Hepatocyte (in vitro differentiated cells): ENCODE results near the gene DAAM2. TPM values are rescaled to one million over a fixed set of nuclear protein-coding genes. Genes with fewer than 3 reads are reported as not detected.

ENCODE experiments used
- DNase-seq: peaks from one replicate; pipeline ENCODE4 v3.0.0-alpha.2; 2016; ENCODE audit warnings: low spot score
- H2AFZ ChIP-seq: fragments of 200-600 bp; sonication (generic); 2 replicates; pipeline ENCODE4 v1.6.0; 2016; ENCODE audit warnings: antibody characterized with exemption, mild to moderate bottlenecking
- H3K27ac ChIP-seq: fragments of 200-600 bp; sonication (generic); 2 replicates; pipeline ENCODE4 v1.5.1; 2016; ENCODE audit warnings: mild to moderate bottlenecking
- H3K27me3 ChIP-seq: fragments of 200-600 bp; sonication (generic); 2 replicates; pipeline ENCODE4 v1.6.1; 2016
- H3K36me3 ChIP-seq: fragments of 200-600 bp; sonication (generic); replicated peaks from 2 replicates; pipeline ENCODE4 v1.5.1; 2016; ENCODE audit warnings: low read depth; ENCODE audit not compliant: insufficient read depth
- H3K4me1 ChIP-seq: fragments of 200-600 bp; sonication (generic); 2 replicates; pipeline ENCODE4 v1.5.1; 2016; ENCODE audit warnings: mild to moderate bottlenecking, moderate library complexity; ENCODE audit not compliant: insufficient read depth
- H3K4me2 ChIP-seq: fragments of 200-600 bp; sonication (generic); 2 replicates; pipeline ENCODE4 v1.6.0; 2016
- H3K4me3 ChIP-seq: fragments of 200-600 bp; sonication (generic); 2 replicates; pipeline ENCODE4 v1.5.1; 2016; ENCODE audit warnings: mild to moderate bottlenecking
- H3K79me2 ChIP-seq: fragments of 200-600 bp; sonication (generic); 2 replicates; pipeline ENCODE4 v1.6.0; 2017; ENCODE audit warnings: mild to moderate bottlenecking
- H3K9me2 ChIP-seq: fragments of 200-600 bp; sonication (generic); replicated peaks from 2 replicates; pipeline ENCODE4 v1.6.0; 2017; ENCODE audit warnings: mild to moderate bottlenecking; ENCODE audit not compliant: insufficient read depth
- H3K9me3 ChIP-seq: fragments of 200-600 bp; sonication (generic); 2 replicates; pipeline ENCODE4 v1.5.1; 2016; ENCODE audit warnings: low read depth, mild to moderate bottlenecking
- H4K20me1 ChIP-seq: fragments of 200-600 bp; sonication (generic); 2 replicates; pipeline ENCODE4 v1.6.0; 2016; ENCODE audit warnings: mild to moderate bottlenecking; ENCODE audit not compliant: insufficient read depth, poor library complexity, severe bottlenecking
- CTCF ChIP-seq: fragments of 200-600 bp; sonication (generic); IDR thresholded peaks from 2 replicates; pipeline ENCODE4 v1.5.1; 2016; ENCODE audit warnings: antibody characterized with exemption, mild to moderate bottlenecking; ENCODE audit not compliant: poor library complexity
- EZH2 ChIP-seq: fragments of 200-600 bp; sonication (generic); IDR thresholded peaks from 2 replicates; pipeline ENCODE4 v1.6.1; 2016; ENCODE audit warnings: antibody characterized with exemption, mild to moderate bottlenecking, borderline replicate concordance
- EZH2phosphoT487 ChIP-seq: fragments of 200-600 bp; sonication (generic); IDR thresholded peaks from one replicate; pipeline ENCODE4 v1.6.1; 2018; ENCODE audit warnings: antibody characterized with exemption, mild to moderate bottlenecking, low read depth, moderate library complexity; ENCODE audit not compliant: unreplicated experiment, severe bottlenecking
- WGBS: methylation state at CpG from one replicate; pipeline ENCODE4 v1.1.6; 2016; ENCODE audit warnings: low lambda C conversion rate; ENCODE audit errors: missing lambda C conversion rate; 5-methylcytosine and 5-hydroxymethylcytosine counted together
- polyA plus RNA-seq: library from polyadenylated mRNA; unstranded; fragments of >200 nt; fragmentation: Nextera tagmentation; extraction: Ambion mirVana; gene quantifications from 2 replicates; pipeline ENCODE4 v1.2.1, GENCODE V29; 2016
- total RNA-seq: library from RNA; depleted of rRNA; stranded (reverse); fragments of >200 nt; gene quantifications from 2 replicates; pipeline ENCODE4 v1.2.3, GENCODE V29; 2014

Gene DAAM2
- total and polyA plus RNA-seq, 2 experiments from 2014 or later = 11.7 to 15.1 TPM

- Histone ChIP-seq H2AFZ (no peak overlapping the region), H3K27ac (no peak overlapping the region), H3K9me2 (no peaks in the 10 kb centered on the region), H3K4me2 (no peak overlapping the region), H3K4me1 (peaks cover 12% of the 10 kb centered on the region), H3K36me3 (no peaks in the 10 kb centered on the region), H3K79me2 (peaks cover 7% of the 10 kb centered on the region), H3K27me3 (no peaks in the 10 kb centered on the region), H3K9me3 (no peaks in the 10 kb centered on the region), H3K4me3 (no peak overlapping the region), H4K20me1 (no peaks in the 10 kb centered on the region)
- no peak for DNase-seq
- TF ChIP-seq EZH2phosphoT487 = no peak
- TF ChIP-seq EZH2 = no peak
- no peak for TF ChIP-seq CTCF
- 82% methylated on average over 3 of the region's 3 CpGs for WGBS
These were observed 145.6 kb downstream of the DAAM2 start for GRCh38 chr6:39937686-39938333.

GRCh38 chr6:39938773-39939654, 146.8 kb downstream of the DAAM2 start:
- no peaks in the 10 kb centered on the region for H3K27me3 ChIP-seq
- no peaks in the 10 kb centered on the region for H3K9me2 ChIP-seq
- peak overlapping the region; percentile 26 for H2AFZ ChIP-seq
- H3K4me2 ChIP-seq = no peak overlapping the region
- no peak for DNase-seq
- 72% methylated on average over 10 of the region's 10 CpGs for WGBS
- no peak overlapping the region for H3K4me3 ChIP-seq
- H3K4me1 ChIP-seq = peaks cover 6% of the 10 kb centered on the region
- H3K79me2 ChIP-seq = peaks cover 2% of the 10 kb centered on the region
- H3K27ac ChIP-seq = no peak overlapping the region
- H3K9me3 ChIP-seq = no peaks in the 10 kb centered on the region
- H4K20me1 ChIP-seq = no peaks in the 10 kb centered on the region
- no peak for TF ChIP-seq CTCF
- TF ChIP-seq EZH2 = no peak
- no peak for TF ChIP-seq EZH2phosphoT487
- H3K36me3 ChIP-seq = no peaks in the 10 kb centered on the region

GRCh38 chr6:39941138-39941537, 149.0 kb downstream of the DAAM2 start:
- no peak overlapping the region for H2AFZ ChIP-seq
- no peaks in the 10 kb centered on the region for H3K79me2 ChIP-seq
- TF ChIP-seq EZH2phosphoT487 = no peak
- TF ChIP-seq EZH2 = no peak
- TF ChIP-seq CTCF = no peak
- no peak overlapping the region for H3K4me3 ChIP-seq
- no peaks in the 10 kb centered on the region for H3K36me3 ChIP-seq
- no peak for DNase-seq
- no peaks in the 10 kb centered on the region for H3K27me3 ChIP-seq
- H4K20me1 ChIP-seq = no peaks in the 10 kb centered on the region
- no peak overlapping the region for H3K27ac ChIP-seq
- H3K9me3 ChIP-seq = no peaks in the 10 kb centered on the region
- H3K9me2 ChIP-seq = no peaks in the 10 kb centered on the region
- H3K4me1 ChIP-seq = peaks cover 12% of the 10 kb centered on the region
- no peak overlapping the region for H3K4me2 ChIP-seq
- 85% methylated on average over 6 of the region's 6 CpGs for WGBS
